ENCODE data around the gene ECE1.
"Not testable (repeated sequence)": the region's sequence is repeated elsewhere in the genome, so short reads cannot be mapped to it uniquely, and the experiment has no call there.

ECE1 gene

GRCh38 chr1:21290546-21290944 is 282 bp upstream of the ECE1 start:
- DNase-seq = no peak

- no peak for DNase-seq
These were observed 1.1 kb downstream of the ECE1 start for GRCh38 chr1:21289127-21289526.

- no peak for DNase-seq
These were observed 2.3 kb downstream of the ECE1 start for GRCh38 chr1:21287905-21288514.

- not testable (repeated sequence) for DNase-seq
These were observed 4.9 kb downstream of the ECE1 start for GRCh38 chr1:21285386-21285785.

- DNase-seq = no peak
These were observed 5.2 kb downstream of the ECE1 start for GRCh38 chr1:21285055-21285372.

- DNase-seq = no peak
These were observed 5.8 kb downstream of the ECE1 start for GRCh38 chr1:21284206-21285054.

- DNase-seq = no peak
These were observed 6.7 kb downstream of the ECE1 start for GRCh38 chr1:21283524-21283923.

GRCh38 chr1:21282020-21282419 is 8.2 kb downstream of the ECE1 start:
- DNase-seq = not testable (repeated sequence)

- no peak for DNase-seq
These were observed 9.8 kb downstream of the ECE1 start for GRCh38 chr1:21280482-21280881.

GRCh38 chr1:21280011-21280471 is 10.2 kb downstream of the ECE1 start:
- DNase-seq = no peak

GRCh38 chr1:21278860-21279845 is 11.1 kb downstream of the ECE1 start:
- peak; percentile 41 for DNase-seq

GRCh38 chr1:21278208-21278859 is 11.9 kb downstream of the ECE1 start:
- DNase-seq = peak; percentile 62

GRCh38 chr1:21277180-21277579 is 13.1 kb downstream of the ECE1 start:
- DNase-seq = peak; percentile 20

GRCh38 chr1:21272540-21272939 is 17.7 kb downstream of the ECE1 start:
- no peak for DNase-seq

- DNase-seq = no peak
These were observed 18.7 kb downstream of the ECE1 start for GRCh38 chr1:21271550-21271949.

GRCh38 chr1:21270086-21270689 is 20.1 kb downstream of the ECE1 start:
- DNase-seq = peak; percentile 78

- DNase-seq = no peak
These were observed 20.7 kb downstream of the ECE1 start for GRCh38 chr1:21269461-21270085.

- DNase-seq = no peak
These were observed 21.7 kb downstream of the ECE1 start for GRCh38 chr1:21268281-21269239.

- no peak for DNase-seq
These were observed 22.8 kb downstream of the ECE1 start for GRCh38 chr1:21267191-21268077.
